ENCODE measurements around the gene RPL36AL.

The RPL36AL gene

DNA sequence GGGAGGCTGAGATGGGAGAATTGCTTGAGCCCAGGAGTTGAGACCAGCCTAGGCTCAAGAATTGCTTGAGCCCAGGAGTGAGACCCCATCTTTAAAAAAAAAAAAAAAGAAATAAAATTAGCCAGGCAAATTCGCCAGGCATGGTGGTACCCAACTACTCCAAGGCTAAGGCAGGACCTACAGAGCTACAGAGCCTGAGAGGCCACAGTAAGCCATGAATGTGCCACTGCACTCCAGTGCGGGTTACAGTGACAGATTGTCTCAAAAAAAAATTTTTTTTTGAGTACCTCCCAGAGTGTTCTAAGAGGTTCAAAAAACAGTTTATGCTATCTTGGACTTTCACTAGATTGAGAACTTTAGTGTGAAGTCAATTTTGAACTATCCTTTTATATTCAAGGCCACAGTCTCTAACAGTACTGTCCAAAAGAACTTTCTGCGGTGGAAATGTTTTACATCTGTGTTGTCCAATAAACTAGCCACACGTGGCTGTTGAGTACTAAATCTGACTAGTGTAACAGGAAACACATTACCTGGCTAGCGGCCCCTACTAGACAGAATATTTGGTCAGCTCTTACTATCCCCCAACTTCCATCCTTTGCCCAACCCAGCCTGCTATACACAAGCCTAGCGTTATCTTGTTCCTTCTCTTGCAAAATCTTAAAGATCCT is 2.4 kb downstream of the RPL36AL start:
- no peak overlapping the region for H3K4me3 ChIP-seq (replicated peaks; ENCODE audit: low read depth, low read length)
- TF ChIP-seq, protein P1, sequence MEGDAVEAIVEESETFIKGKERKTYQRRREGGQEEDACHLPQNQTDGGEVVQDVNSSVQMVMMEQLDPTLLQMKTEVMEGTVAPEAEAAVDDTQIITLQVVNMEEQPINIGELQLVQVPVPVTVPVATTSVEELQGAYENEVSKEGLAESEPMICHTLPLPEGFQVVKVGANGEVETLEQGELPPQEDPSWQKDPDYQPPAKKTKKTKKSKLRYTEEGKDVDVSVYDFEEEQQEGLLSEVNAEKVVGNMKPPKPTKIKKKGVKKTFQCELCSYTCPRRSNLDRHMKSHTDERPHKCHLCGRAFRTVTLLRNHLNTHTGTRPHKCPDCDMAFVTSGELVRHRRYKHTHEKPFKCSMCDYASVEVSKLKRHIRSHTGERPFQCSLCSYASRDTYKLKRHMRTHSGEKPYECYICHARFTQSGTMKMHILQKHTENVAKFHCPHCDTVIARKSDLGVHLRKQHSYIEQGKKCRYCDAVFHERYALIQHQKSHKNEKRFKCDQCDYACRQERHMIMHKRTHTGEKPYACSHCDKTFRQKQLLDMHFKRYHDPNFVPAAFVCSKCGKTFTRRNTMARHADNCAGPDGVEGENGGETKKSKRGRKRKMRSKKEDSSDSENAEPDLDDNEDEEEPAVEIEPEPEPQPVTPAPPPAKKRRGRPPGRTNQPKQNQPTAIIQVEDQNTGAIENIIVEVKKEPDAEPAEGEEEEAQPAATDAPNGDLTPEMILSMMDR (IDR thresholded peaks at IDR 0.05; ENCODE audit: low read length, missing control alignments): no peak
- no peak for DNase-seq (ENCODE audit: low read depth)

- peak; percentile 43 for DNase-seq (ENCODE audit: low read depth)
- no peak overlapping the region for H3K4me3 ChIP-seq (replicated peaks; ENCODE audit: low read depth, low read length)
- TF ChIP-seq, protein P1 (IDR thresholded peaks at IDR 0.05; ENCODE audit: low read length, missing control alignments): no peak
Observed at GRCh38 chr14:49615776-49616175, 4.7 kb downstream of the RPL36AL start.

- no peak for DNase-seq (ENCODE audit: low read depth)
- TF ChIP-seq, protein P1 (IDR thresholded peaks at IDR 0.05; ENCODE audit: low read length, missing control alignments): no peak
- no peak overlapping the region for H3K4me3 ChIP-seq (replicated peaks; ENCODE audit: low read depth, low read length)
Observed at GRCh38 chr14:49614196-49614595, 6.2 kb downstream of the RPL36AL start.

- no peak overlapping the region for H3K4me3 ChIP-seq (replicated peaks; ENCODE audit: low read depth, low read length)
- TF ChIP-seq, protein P1 (IDR thresholded peaks at IDR 0.05; ENCODE audit: low read length, missing control alignments): no peak
- DNase-seq (ENCODE audit: low read depth): no peak
Observed at GRCh38 chr14:49612671-49613070, 7.8 kb downstream of the RPL36AL start.

- no peak overlapping the region for H3K4me3 ChIP-seq (replicated peaks; ENCODE audit: low read depth, low read length)
- DNase-seq (ENCODE audit: low read depth): no peak
- TF ChIP-seq, protein P1 (IDR thresholded peaks at IDR 0.05; ENCODE audit: low read length, missing control alignments): no peak
Observed at GRCh38 chr14:49612251-49612650, 8.2 kb downstream of the RPL36AL start.

DNA sequence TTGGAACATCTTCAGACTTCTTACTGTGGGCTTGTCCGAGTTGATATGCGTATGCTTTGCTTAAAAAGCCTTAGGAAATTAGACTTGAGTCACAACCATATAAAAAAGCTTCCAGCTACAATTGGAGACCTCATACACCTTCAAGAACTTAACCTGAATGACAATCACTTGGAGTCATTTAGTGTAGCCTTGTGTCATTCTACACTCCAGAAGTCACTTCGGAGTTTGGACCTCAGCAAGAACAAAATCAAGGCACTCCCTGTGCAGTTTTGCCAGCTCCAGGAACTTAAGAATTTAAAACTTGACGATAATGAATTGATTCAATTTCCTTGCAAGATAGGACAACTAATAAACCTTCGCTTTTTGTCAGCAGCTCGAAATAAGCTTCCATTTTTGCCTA is 12.8 kb downstream of the RPL36AL start:
- TF ChIP-seq, protein P1 (IDR thresholded peaks at IDR 0.05; ENCODE audit: low read length, missing control alignments): no peak
- H3K4me3 ChIP-seq (replicated peaks; ENCODE audit: low read depth, low read length): no peak overlapping the region
- DNase-seq (ENCODE audit: low read depth): no peak
